ENCODE results near the gene CPLX1.
"Not testable (repeated sequence)": the region's sequence is repeated elsewhere in the genome, so short reads cannot be mapped to it uniquely, and the experiment has no call there.

The CPLX1 gene

GRCh38 chr4:790466-790820 is 35.5 kb downstream of the CPLX1 start:
- H3K27me3 Mint-ChIP-seq (ENCODE audit: low read depth), result peaks cover 46% of the 10 kb centered on the region
- peaks cover 22% of the 10 kb centered on the region for H3K4me1 Mint-ChIP-seq (ENCODE audit: low read depth)
- peak overlapping the region; percentile 9 for H3K4me3 Mint-ChIP-seq
- no peak overlapping the region for H3K27ac Mint-ChIP-seq
- no peaks in the 10 kb centered on the region for H3K9me3 Mint-ChIP-seq
- peaks cover 2% of the 10 kb centered on the region for H3K36me3 Mint-ChIP-seq (ENCODE audit: low read depth)

- Mint-ChIP-seq H3K9me3 (no peaks in the 10 kb centered on the region), H3K4me1 (ENCODE audit: low read depth) (peaks cover 27% of the 10 kb centered on the region), H3K27me3 (ENCODE audit: low read depth) (peaks cover 49% of the 10 kb centered on the region), H3K36me3 (ENCODE audit: low read depth) (peaks cover 3% of the 10 kb centered on the region), H3K4me3 (no peak overlapping the region), H3K27ac (no peak overlapping the region)
These were observed 36.1 kb downstream of the CPLX1 start for GRCh38 chr4:789571-790465.

DNA sequence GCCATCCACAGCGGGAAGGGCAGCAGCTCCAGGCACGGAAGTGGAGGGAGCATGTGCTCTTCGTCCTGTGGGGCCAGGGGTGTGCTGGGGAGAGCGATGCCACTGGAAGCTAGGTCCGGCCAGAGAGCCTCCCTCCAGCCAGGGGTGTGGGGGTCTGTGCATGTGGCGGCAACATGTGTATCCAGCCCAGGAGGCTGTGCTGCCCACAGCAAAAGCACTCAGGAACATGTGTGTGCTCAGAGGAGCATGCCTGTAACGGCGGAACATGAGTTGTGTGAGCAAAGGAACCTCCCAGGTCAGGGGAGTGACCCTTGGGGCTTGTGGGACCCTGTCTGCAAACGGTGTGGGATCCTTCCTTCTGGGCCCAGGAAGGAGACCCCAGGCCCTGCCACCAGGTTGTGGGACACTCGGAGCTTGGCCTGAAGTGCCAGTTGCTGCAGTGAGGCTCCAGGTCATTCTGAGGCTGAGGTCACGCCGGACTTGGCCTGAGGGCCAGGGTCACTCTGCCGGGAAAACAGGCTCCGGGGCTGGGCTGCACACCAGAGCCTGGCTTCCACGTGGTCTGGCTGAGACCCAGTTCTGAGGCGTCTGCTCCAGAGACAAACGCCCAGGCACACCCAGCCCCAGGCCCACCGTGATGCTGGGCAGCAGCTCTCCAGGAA is 37.2 kb downstream of the CPLX1 start:
- Mint-ChIP-seq H3K4me3 (no peak overlapping the region), H3K36me3 (ENCODE audit: low read depth) (peaks cover 1% of the 10 kb centered on the region), H3K27ac (no peak overlapping the region), H3K4me1 (ENCODE audit: low read depth) (peaks cover 21% of the 10 kb centered on the region), H3K27me3 (ENCODE audit: low read depth) (peaks cover 48% of the 10 kb centered on the region), H3K9me3 (no peaks in the 10 kb centered on the region)

- Mint-ChIP-seq H3K27me3 (ENCODE audit: low read depth) (peaks cover 46% of the 10 kb centered on the region), H3K27ac (no peak overlapping the region), H3K36me3 (ENCODE audit: low read depth) (peaks cover 1% of the 10 kb centered on the region), H3K9me3 (no peaks in the 10 kb centered on the region), H3K4me3 (no peak overlapping the region), H3K4me1 (ENCODE audit: low read depth) (peaks cover 20% of the 10 kb centered on the region)
These were observed 37.8 kb downstream of the CPLX1 start for GRCh38 chr4:788006-788635.

- H3K4me3 Mint-ChIP-seq, result peak overlapping the region; percentile 36
- H3K4me1 Mint-ChIP-seq (ENCODE audit: low read depth), result peaks cover 16% of the 10 kb centered on the region
- H3K9me3 Mint-ChIP-seq, result no peaks in the 10 kb centered on the region
- peaks cover 1% of the 10 kb centered on the region for H3K36me3 Mint-ChIP-seq (ENCODE audit: low read depth)
- peaks cover 40% of the 10 kb centered on the region for H3K27me3 Mint-ChIP-seq (ENCODE audit: low read depth)
- peak overlapping the region; percentile 63 for H3K27ac Mint-ChIP-seq
These were observed 38.4 kb downstream of the CPLX1 start for GRCh38 chr4:787561-787981.

GRCh38 chr4:786861-787300 is 39.0 kb downstream of the CPLX1 start:
- H3K36me3 Mint-ChIP-seq (ENCODE audit: low read depth), result peaks cover 3% of the 10 kb centered on the region
- peaks cover 23% of the 10 kb centered on the region for H3K4me1 Mint-ChIP-seq (ENCODE audit: low read depth)
- H3K4me3 Mint-ChIP-seq, result no peak overlapping the region
- H3K9me3 Mint-ChIP-seq, result no peaks in the 10 kb centered on the region
- H3K27me3 Mint-ChIP-seq (ENCODE audit: low read depth), result peaks cover 37% of the 10 kb centered on the region
- H3K27ac Mint-ChIP-seq, result no peak overlapping the region

DNA sequence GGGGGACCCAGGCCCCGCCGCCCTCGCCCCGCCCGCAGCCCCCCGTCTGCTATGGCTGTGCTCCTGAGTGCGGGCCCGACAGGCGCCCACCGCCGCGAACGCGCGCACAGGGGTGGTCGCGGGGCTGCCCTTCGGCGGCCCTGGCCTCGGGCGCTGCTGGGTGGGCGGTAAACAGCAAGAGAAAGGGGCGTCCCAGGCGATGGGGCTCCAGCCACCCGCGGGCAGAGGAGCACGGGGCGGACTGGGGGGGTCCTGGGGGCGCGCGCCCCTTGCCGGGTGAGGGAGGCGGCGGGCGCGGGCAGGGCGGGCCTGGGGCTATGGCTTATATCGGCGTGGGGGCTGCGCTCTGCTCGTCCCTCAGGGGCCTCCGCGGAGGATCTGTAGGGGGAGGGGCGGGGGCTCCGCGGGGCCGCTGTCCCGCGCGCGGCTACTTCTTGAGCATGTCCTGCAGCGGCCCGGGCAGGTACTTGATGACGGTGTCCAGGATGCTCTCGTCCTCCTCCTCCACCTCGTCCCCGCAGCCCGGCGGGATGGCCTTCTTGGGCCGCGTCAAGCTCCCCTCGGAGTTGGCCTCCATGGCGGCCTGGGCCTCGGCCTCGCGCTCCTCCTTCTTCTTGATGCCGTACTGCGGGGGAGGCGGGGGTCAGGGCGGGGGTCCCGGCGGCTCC is 39.7 kb downstream of the CPLX1 start:
- no peak overlapping the region for H3K4me3 Mint-ChIP-seq
- H3K9me3 Mint-ChIP-seq, result no peaks in the 10 kb centered on the region
- no peak overlapping the region for H3K27ac Mint-ChIP-seq
- peaks cover 37% of the 10 kb centered on the region for H3K27me3 Mint-ChIP-seq (ENCODE audit: low read depth)
- H3K36me3 Mint-ChIP-seq (ENCODE audit: low read depth), result peaks cover 4% of the 10 kb centered on the region
- H3K4me1 Mint-ChIP-seq (ENCODE audit: low read depth), result peaks cover 23% of the 10 kb centered on the region

DNA sequence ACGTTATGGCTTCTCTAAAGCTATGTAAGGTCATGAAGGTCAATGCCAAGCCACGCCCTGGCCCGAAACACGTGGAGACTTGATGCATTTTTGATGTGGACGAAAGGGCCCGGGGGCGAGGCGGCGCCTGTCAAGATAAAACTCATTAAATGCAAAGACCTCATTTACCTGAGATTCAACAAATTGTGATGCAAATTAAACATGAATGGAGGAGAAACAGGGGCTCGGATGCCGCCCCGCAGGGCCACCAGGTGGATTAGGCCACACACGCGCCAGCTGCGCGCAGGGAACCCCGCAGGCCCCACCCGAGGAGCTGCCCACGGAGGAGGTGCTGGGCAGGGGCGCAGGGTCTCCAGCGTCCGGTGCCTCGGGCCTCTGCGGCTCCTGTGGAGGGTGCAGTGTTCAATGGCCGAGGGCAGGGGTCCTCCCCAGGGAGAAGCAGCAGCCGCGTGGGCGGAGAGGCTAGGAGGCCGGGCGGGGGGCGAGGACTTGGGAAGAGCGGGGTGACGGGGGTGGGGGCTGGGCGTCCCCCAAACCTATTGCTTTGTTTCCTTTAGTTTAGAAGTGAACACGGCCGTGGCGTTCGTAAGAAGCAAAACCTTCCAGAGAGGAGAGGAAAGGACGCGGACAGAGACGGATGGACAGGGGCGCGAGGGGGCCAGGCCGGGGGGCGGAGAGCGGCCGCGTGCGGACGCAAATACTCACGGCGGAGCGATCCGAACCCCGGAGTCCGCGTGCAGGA is 40.4 kb downstream of the CPLX1 start:
- peaks cover 23% of the 10 kb centered on the region for H3K4me1 Mint-ChIP-seq (ENCODE audit: low read depth)
- peaks cover 6% of the 10 kb centered on the region for H3K36me3 Mint-ChIP-seq (ENCODE audit: low read depth)
- H3K27ac Mint-ChIP-seq, result no peak overlapping the region
- H3K4me3 Mint-ChIP-seq, result peak overlapping the region; percentile 64
- no peaks in the 10 kb centered on the region for H3K9me3 Mint-ChIP-seq
- peaks cover 33% of the 10 kb centered on the region for H3K27me3 Mint-ChIP-seq (ENCODE audit: low read depth)

DNA sequence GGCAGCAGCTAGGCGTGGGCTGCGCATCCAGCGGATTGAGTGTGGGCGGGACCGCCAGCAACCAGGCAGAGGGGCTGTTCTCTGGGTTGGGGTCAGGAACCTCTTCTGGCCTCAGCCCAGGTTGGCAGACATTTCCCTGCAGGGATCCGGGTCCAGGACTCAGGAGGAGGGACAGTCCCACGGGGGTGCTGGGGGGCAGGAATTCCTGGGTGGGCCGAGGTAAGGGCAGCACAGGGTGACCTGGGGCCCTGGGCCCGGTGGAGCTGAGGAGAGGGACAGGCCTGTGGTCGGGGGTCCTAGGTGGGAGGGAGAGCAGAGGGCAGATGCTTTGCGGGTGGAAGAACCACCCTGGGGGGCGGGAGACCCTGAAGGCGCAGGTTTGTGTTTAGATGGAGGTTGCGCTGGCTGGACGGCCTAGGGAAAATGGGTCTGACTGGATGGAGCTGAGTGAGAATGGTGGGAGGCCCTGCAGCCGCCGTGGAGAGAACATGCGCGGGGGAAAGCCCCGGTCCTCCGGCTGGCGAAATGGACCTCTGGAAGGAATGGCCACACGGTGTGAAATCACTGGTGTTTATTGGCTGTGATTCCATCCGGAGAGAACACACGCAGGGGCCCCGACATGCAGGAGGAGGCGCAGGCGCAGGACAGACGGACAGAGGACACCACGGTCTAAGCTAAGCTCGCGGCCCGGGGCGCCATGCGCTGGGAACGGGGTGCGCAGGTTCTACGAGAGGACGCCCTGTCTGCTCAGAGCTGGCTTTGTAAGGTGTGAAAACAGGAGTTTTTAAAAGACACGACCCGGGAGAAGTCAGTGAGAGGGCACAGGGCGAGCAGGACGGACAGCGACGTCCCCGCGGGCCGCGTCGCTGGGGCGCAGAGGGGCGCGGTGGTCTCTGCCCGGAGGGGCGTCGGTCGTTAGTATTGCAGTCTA is 41.3 kb downstream of the CPLX1 start:
- H3K27ac Mint-ChIP-seq, result no peak overlapping the region
- H3K9me3 Mint-ChIP-seq, result no peaks in the 10 kb centered on the region
- H3K4me3 Mint-ChIP-seq, result peak overlapping the region; percentile 21
- H3K4me1 Mint-ChIP-seq (ENCODE audit: low read depth), result peaks cover 30% of the 10 kb centered on the region
- peaks cover 32% of the 10 kb centered on the region for H3K27me3 Mint-ChIP-seq (ENCODE audit: low read depth)
- peaks cover 15% of the 10 kb centered on the region for H3K36me3 Mint-ChIP-seq (ENCODE audit: low read depth)

- Mint-ChIP-seq H3K36me3 (ENCODE audit: low read depth) (peaks cover 35% of the 10 kb centered on the region), H3K9me3 (no peaks in the 10 kb centered on the region), H3K4me3 (peak overlapping the region; percentile 85), H3K27ac (peak overlapping the region; percentile 96), H3K4me1 (ENCODE audit: low read depth) (peaks cover 42% of the 10 kb centered on the region), H3K27me3 (ENCODE audit: low read depth) (peaks cover 23% of the 10 kb centered on the region)
These were observed 44.3 kb downstream of the CPLX1 start for GRCh38 chr4:781493-782216.

- Mint-ChIP-seq H3K27me3 (ENCODE audit: low read depth) (peaks cover 23% of the 10 kb centered on the region), H3K27ac (peak overlapping the region; percentile 80), H3K36me3 (ENCODE audit: low read depth) (peaks cover 40% of the 10 kb centered on the region)
These were observed 45.0 kb downstream of the CPLX1 start for GRCh38 chr4:780716-781492.

GRCh38 chr4:780255-780654 is 45.7 kb downstream of the CPLX1 start:
- Mint-ChIP-seq H3K27me3 (ENCODE audit: low read depth) (peaks cover 16% of the 10 kb centered on the region), H3K36me3 (ENCODE audit: low read depth) (peaks cover 41% of the 10 kb centered on the region), H3K4me3 (peak overlapping the region; percentile 85), H3K27ac (peak overlapping the region; percentile 78), H3K4me1 (ENCODE audit: low read depth) (peaks cover 45% of the 10 kb centered on the region)
- H3K9me3 Mint-ChIP-seq, result not testable (repeated sequence)

More at GRCh38 chr4:780716-781492, 45.0 kb downstream of the CPLX1 start:
- Mint-ChIP-seq H3K9me3 (no peaks in the 10 kb centered on the region), H3K4me3 (peak overlapping the region; percentile 85), H3K4me1 (ENCODE audit: low read depth) (peaks cover 45% of the 10 kb centered on the region)

All from T-helper 1 cell treated with Interleukin-12 subunit alpha and Interleukin-12 subunit beta and Interleukin-4 antibody, amounts not matched to agents 30 μg/mL and 1 μg/mL, for 36 hours (primary cell).